ENCODE data around the gene SDF2. TPM values are rescaled to one million over a fixed set of nuclear protein-coding genes. Genes with fewer than 3 reads are reported as not detected.

The SDF2 gene
- total and polyA plus RNA-seq, 2 of the 4 experiments (the other 2 are of a cell fraction), result 76.0 to 81.7 TPM

DNA sequence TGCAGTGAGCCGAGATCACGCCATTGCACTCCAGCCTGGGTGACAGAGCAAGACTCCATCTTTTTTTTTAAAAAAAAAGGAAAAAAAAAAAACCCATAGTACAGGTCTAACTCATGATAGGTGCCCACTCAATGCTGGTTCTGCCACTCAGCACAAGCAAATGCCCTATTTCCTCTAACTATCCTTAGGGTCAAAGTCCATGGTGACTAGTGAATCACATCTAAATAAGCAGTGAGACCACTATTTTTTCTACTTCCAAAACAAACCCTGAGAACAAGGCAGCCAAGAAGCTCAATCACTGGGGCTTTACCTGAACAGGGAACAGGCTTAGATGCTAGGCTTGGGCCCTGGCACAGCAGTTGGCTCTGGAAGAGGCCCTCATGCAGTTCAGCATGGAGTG is 20.1 kb downstream of the SDF2 start:
- Histone ChIP-seq H4K20me1 (ENCODE audit: insufficient read depth, low read length) (peaks cover 13% of the 10 kb centered on the region; the same call in 1 of the 2 replicates), H3K4me3 (ENCODE audit: insufficient read depth, low read depth, low read length) (no peak overlapping the region), H4K5ac (ENCODE audit: low read depth, low read length) (no peak overlapping the region), H3K23ac (ENCODE audit: low read depth, low read length) (no peak overlapping the region), H3K18ac (ENCODE audit: low read depth, low read length) (no peak overlapping the region), H2BK20ac (ENCODE audit: low read depth, low read length) (no peak overlapping the region), H3K27ac (ENCODE audit: insufficient read depth, low read length) (no peak overlapping the region), H3K4ac (ENCODE audit: low read depth, low read length) (no peak overlapping the region), H2BK5ac (ENCODE audit: low read depth, low read length, poor library complexity, severe bottlenecking) (no peak overlapping the region), H2BK15ac (ENCODE audit: low read depth, low read length) (no peak overlapping the region), H3K14ac (replicated peaks; ENCODE audit: low read depth, low read length) (no peak overlapping the region), H3K9me1 (ENCODE audit: insufficient read depth, low read length) (no peaks in the 10 kb centered on the region), H2AFZ (replicated peaks; ENCODE audit: low read length, poor library complexity) (no peak overlapping the region), H2AK5ac (ENCODE audit: low read depth, low read length) (no peak overlapping the region), H3K4me2 (ENCODE audit: low read depth, low read length) (no peak overlapping the region), H2AK9ac (replicated peaks; ENCODE audit: low read depth, low read length, poor library complexity) (no peak overlapping the region), H3K79me1 (ENCODE audit: low read depth in 1 of 2, low read length in 2 of 2) (peaks cover 33 to 64% of the 10 kb centered on the region in 2 experiments), H3K4me1 (ENCODE audit: control insufficient read depth, insufficient read depth, low read length) (peaks cover 2% of the 10 kb centered on the region; the same call in 1 of the 2 replicates), H3K56ac (ENCODE audit: extremely low read depth, insufficient read depth, low read length) (no peak overlapping the region), H3K9me3 (ENCODE audit: control insufficient read depth, insufficient read depth, low read length) (no peaks in the 10 kb centered on the region), H3K36me3 (ENCODE audit: control insufficient read depth, insufficient read depth, low read length) (peaks cover 46% of the 10 kb centered on the region), H4K91ac (ENCODE audit: insufficient read depth, low read depth, low read length) (no peak overlapping the region), H3K27me3 (ENCODE audit: control insufficient read depth, insufficient read depth, low read length) (no peaks in the 10 kb centered on the region), H3K9ac (ENCODE audit: low read depth, low read length) (no peak overlapping the region), H4K8ac (ENCODE audit: low read depth in 2 of 2, low read length in 2 of 2) (no peak overlapping the region), H2BK120ac (ENCODE audit: low read depth, low read length) (no peak overlapping the region)
- CTCF ChIA-PET, result no interaction called here
- ATAC-seq (ENCODE audit: low read depth) (no peak), DNase-seq (no peak)
- TF ChIP-seq NFE2L2 (IDR thresholded peaks at IDR 0.05; ENCODE audit: low read depth, low read length) (no peak), RAD21 (IDR thresholded peaks at IDR 0.05; ENCODE audit: low read length) (no peak)
- intact Hi-C loops (cut with micrococcal nuclease) (no loop called here), in situ Hi-C loops (cut with MboI; ENCODE audit: low sequenced_read_pairs) (no loop called here), dilution Hi-C loops (cut with HindIII; ENCODE audit: low sequenced_read_pairs, unreplicated experiment) (no loop called here)
- no TSS peak for BruUV-seq (replicated peaks)
- POLR2A ChIA-PET (ENCODE audit: unreplicated experiment), result no interaction called here
- WGBS, 2 experiments (ENCODE audit: extremely low coverage in 2 of 2, insufficient read length in 1 of 2), result no CpG with 5 or more reads among the region's 2 CpGs
